ENCODE results near the gene KIFC3. TPM values are rescaled to one million over a fixed set of nuclear protein-coding genes. Genes with fewer than 3 reads are reported as not detected.

Gene KIFC3
- total RNA-seq, 1 donor from 2014 or later = 15.4 TPM

GRCh38 chr16:57807252-57807967 lies 5.1 kb upstream of the KIFC3 start:
- no peak for TF ChIP-seq CTCF (IDR thresholded peaks at IDR 0.05; ENCODE audit: unreplicated experiment)
- Mint-ChIP-seq H3K36me3 (ENCODE audit: low read depth, unreplicated experiment) (no peaks in the 10 kb centered on the region), H3K9me3 (ENCODE audit: unreplicated experiment) (no peaks in the 10 kb centered on the region), H3K4me1 (ENCODE audit: unreplicated experiment) (peaks cover 38% of the 10 kb centered on the region), H3K4me3 (ENCODE audit: unreplicated experiment) (no peak overlapping the region), H3K27ac (ENCODE audit: unreplicated experiment) (no peak overlapping the region), H3K27me3 (ENCODE audit: unreplicated experiment) (peaks cover 5% of the 10 kb centered on the region)
- no peak for DNase-seq (ENCODE audit: low spot score)

GRCh38 chr16:57805176-57805575 lies 2.9 kb upstream of the KIFC3 start:
- Mint-ChIP-seq H3K4me3 (ENCODE audit: unreplicated experiment) (no peak overlapping the region), H3K9me3 (ENCODE audit: unreplicated experiment) (no peaks in the 10 kb centered on the region), H3K4me1 (ENCODE audit: unreplicated experiment) (peaks cover 41% of the 10 kb centered on the region), H3K27ac (ENCODE audit: unreplicated experiment) (no peak overlapping the region), H3K27me3 (ENCODE audit: unreplicated experiment) (peaks cover 13% of the 10 kb centered on the region), H3K36me3 (ENCODE audit: low read depth, unreplicated experiment) (no peaks in the 10 kb centered on the region)
- TF ChIP-seq CTCF (IDR thresholded peaks at IDR 0.05; ENCODE audit: unreplicated experiment) = no peak
- no peak for DNase-seq (ENCODE audit: low spot score)

GRCh38 chr16:57804111-57804837 lies 2.0 kb upstream of the KIFC3 start:
- Mint-ChIP-seq H3K9me3 (ENCODE audit: unreplicated experiment) (no peaks in the 10 kb centered on the region), H3K4me1 (ENCODE audit: unreplicated experiment) (peaks cover 46% of the 10 kb centered on the region), H3K27me3 (ENCODE audit: unreplicated experiment) (peaks cover 17% of the 10 kb centered on the region), H3K27ac (ENCODE audit: unreplicated experiment) (no peak overlapping the region), H3K36me3 (ENCODE audit: low read depth, unreplicated experiment) (no peaks in the 10 kb centered on the region), H3K4me3 (ENCODE audit: unreplicated experiment) (no peak overlapping the region)
- no peak for DNase-seq (ENCODE audit: low spot score)
- TF ChIP-seq CTCF (IDR thresholded peaks at IDR 0.05; ENCODE audit: unreplicated experiment) = no peak

GRCh38 chr16:57803134-57803990 lies 1.1 kb upstream of the KIFC3 start:
- Mint-ChIP-seq H3K36me3 (ENCODE audit: low read depth, unreplicated experiment) (no peaks in the 10 kb centered on the region), H3K27me3 (ENCODE audit: unreplicated experiment) (peaks cover 22% of the 10 kb centered on the region), H3K27ac (ENCODE audit: unreplicated experiment) (no peak overlapping the region), H3K9me3 (ENCODE audit: unreplicated experiment) (no peaks in the 10 kb centered on the region), H3K4me1 (ENCODE audit: unreplicated experiment) (peaks cover 52% of the 10 kb centered on the region), H3K4me3 (ENCODE audit: unreplicated experiment) (peak overlapping the region; percentile 97)
- no peak for DNase-seq (ENCODE audit: low spot score)
- TF ChIP-seq CTCF (IDR thresholded peaks at IDR 0.05; ENCODE audit: unreplicated experiment) = no peak

Measured in endothelial cell (in vitro differentiated cells).